Endothelial cell of umbilical vein (primary cell): ENCODE data around the gene EHMT1.

Source experiments
- POLR2A ChIP-seq: IDR thresholded peaks from 2 replicates; pipeline ENCODE4 v1.6.1; 2012; ENCODE audit warnings: low read depth, mild to moderate bottlenecking, control low read depth, low read length
- POLR2AphosphoS5 ChIP-seq: IDR thresholded peaks from 2 replicates; pipeline ENCODE4 v1.6.1; 2012; ENCODE audit warnings: low read depth, mild to moderate bottlenecking, control low read depth, low read length, moderate library complexity; ENCODE audit not compliant: insufficient read depth
- TF ChIP-seq, protein P1 (sequence below), 2 donors: IDR thresholded peaks; 1 replicate in 1 of 2; 2 replicates in 1 of 2; pipeline ENCODE4 v1.5.1; 2011; ENCODE audit warnings: low read length in 2 of 2, mild to moderate bottlenecking in 2 of 2, moderate library complexity in 2 of 2, control low read depth in 1 of 2, inconsistent platforms in 1 of 2, low read depth in 1 of 2; ENCODE audit not compliant: insufficient read depth in 1 of 2; ENCODE audit errors: extremely low read depth in 1 of 2

DNA sequence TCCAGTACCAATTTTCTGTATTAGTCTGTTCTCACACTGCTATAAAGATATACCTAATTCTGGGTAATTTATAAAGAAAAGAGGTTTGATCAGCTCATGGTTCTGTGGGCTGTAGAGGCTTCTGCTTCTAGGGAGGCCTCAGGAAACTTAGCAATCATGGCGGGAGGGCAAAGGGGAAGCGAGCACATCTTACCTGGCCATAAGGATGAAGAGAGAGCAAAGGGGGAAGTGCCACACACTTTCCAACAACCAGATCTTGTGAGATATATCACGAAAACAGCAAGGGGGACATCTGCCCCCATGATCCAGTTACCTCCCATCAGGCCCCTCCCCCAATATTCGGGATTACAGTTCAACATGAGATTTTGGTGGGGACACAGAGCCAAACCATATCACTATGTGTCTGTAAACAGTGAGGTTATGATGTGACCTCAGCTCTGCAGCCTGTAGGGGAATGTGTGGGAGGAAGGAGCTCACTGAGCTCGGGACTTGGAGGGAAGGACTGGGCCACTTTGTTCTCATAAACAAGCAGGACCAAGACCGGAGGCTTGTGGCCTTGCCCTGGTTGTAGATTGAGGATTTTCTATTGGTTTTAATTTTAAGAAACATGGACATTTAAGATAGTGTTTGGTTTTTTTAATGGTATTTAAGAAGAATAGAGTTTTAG, 85.2 kb downstream of the EHMT1 start:
- TF ChIP-seq POLR2A (no peak), POLR2AphosphoS5 (no peak)
- TF ChIP-seq, protein P1, sequence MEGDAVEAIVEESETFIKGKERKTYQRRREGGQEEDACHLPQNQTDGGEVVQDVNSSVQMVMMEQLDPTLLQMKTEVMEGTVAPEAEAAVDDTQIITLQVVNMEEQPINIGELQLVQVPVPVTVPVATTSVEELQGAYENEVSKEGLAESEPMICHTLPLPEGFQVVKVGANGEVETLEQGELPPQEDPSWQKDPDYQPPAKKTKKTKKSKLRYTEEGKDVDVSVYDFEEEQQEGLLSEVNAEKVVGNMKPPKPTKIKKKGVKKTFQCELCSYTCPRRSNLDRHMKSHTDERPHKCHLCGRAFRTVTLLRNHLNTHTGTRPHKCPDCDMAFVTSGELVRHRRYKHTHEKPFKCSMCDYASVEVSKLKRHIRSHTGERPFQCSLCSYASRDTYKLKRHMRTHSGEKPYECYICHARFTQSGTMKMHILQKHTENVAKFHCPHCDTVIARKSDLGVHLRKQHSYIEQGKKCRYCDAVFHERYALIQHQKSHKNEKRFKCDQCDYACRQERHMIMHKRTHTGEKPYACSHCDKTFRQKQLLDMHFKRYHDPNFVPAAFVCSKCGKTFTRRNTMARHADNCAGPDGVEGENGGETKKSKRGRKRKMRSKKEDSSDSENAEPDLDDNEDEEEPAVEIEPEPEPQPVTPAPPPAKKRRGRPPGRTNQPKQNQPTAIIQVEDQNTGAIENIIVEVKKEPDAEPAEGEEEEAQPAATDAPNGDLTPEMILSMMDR (IDR thresholded peaks at IDR 0.05; ENCODE audit: extremely low read depth in 1 of 2, insufficient read depth in 1 of 2, low read depth in 1 of 2, low read length in 2 of 2), result no peak
